ENCODE measurements around the gene BMP8B. TPM values are rescaled to one million over a fixed set of nuclear protein-coding genes. Genes with fewer than 3 reads are reported as not detected.

Gene BMP8B
- total and polyA plus RNA-seq, 2 of the 8 experiments (the other 6 are each of a cell fraction or from before 2014, with no cell fraction given): 0.37 to 0.50 TPM

- H3K14ac ChIP-seq (ENCODE audit: insufficient read length): no peak overlapping the region
- ChIA-PET POLR2A (ENCODE audit: partially characterized antibody) (no interaction called here), CTCF (ENCODE audit: partially characterized antibody) (interaction anchor here (0.7 to 2.0 kb wide), 4 partner anchors 13 to 72 kb away, joined by 3 to 6 read pairs (median 4); no protein-coding TSS in a partner anchor)
- H3K4ac ChIP-seq (replicated peaks; ENCODE audit: insufficient read length, low read depth, low read length): no peak overlapping the region
- no peak overlapping the region for H2BK5ac ChIP-seq (ENCODE audit: low read depth, low read length)
- H2AK5ac ChIP-seq (ENCODE audit: low read depth, low read length): no peak overlapping the region
- H3K79me2 ChIP-seq (ENCODE audit: control insufficient read depth in 1 of 2, insufficient read depth in 2 of 2, low read length in 2 of 2): no peaks in the 10 kb centered on the region
- H3K27ac ChIP-seq (ENCODE audit: low read depth, low read length): no peak overlapping the region
- no peaks in the 10 kb centered on the region for H3K9me3 ChIP-seq (ENCODE audit: insufficient read depth in 2 of 2, low read depth in 1 of 2, low read length in 1 of 2)
- no peak overlapping the region for H3K4me3 ChIP-seq (ENCODE audit: extremely low read depth in 1 of 4, insufficient read depth in 2 of 4, low read depth in 3 of 4, low read length in 4 of 4)
- H3K4me1 ChIP-seq (replicated peaks in 1 of 4; ENCODE audit: control insufficient read depth in 3 of 4, insufficient read depth in 4 of 4, low read length in 3 of 4): no peaks in the 10 kb centered on the region
- H3K27me3 ChIP-seq (replicated peaks in 1 of 4; ENCODE audit: control insufficient read depth in 3 of 4, extremely low read depth in 1 of 4, insufficient read depth in 3 of 4, low read length in 3 of 4): peaks cover 2 to 56% (median 36%) of the 10 kb centered on the region in 4 experiments
- H3K23me2 ChIP-seq (ENCODE audit: low read depth, low read length): no peaks in the 10 kb centered on the region
- TF ChIP-seq SP1 (IDR thresholded peaks at IDR 0.05; ENCODE audit: low read depth, low read length): no peak
- TF ChIP-seq HDAC6 (IDR thresholded peaks at IDR 0.05; ENCODE audit: low read depth, low read length): no peak
- no peak for TF ChIP-seq TAF1 (IDR thresholded peaks at IDR 0.05; ENCODE audit: low read depth, low read length)
- no peak for TF ChIP-seq EP300 (IDR thresholded peaks at IDR 0.05; ENCODE audit: borderline replicate concordance in 1 of 2, low read depth in 2 of 2, low read length in 2 of 2)
- TF ChIP-seq ASH2L (IDR thresholded peaks at IDR 0.05; ENCODE audit: low read length): no peak
- no peak for TF ChIP-seq CHD1 (IDR thresholded peaks at IDR 0.05; ENCODE audit: low read depth, low read length)
- H3K56ac ChIP-seq (replicated peaks; ENCODE audit: insufficient read length, low read depth, low read length): no peak overlapping the region
- H2BK12ac ChIP-seq (ENCODE audit: low read depth, low read length): no peak overlapping the region
- no peak overlapping the region for H4K5ac ChIP-seq (ENCODE audit: insufficient read length, low read depth, low read length)
- no peak overlapping the region for H2BK15ac ChIP-seq (ENCODE audit: low read length)
- no peaks in the 10 kb centered on the region for H3K36me3 ChIP-seq (ENCODE audit: control insufficient read depth in 2 of 4, insufficient read depth in 4 of 4, low read length in 3 of 4)
- H3K9ac ChIP-seq (replicated peaks in 1 of 4; ENCODE audit: extremely low read depth in 1 of 4, low read depth in 3 of 4, low read length in 3 of 4): no peak overlapping the region
- H3K18ac ChIP-seq (ENCODE audit: extremely low read depth, low read length): no peak overlapping the region
- no peak for DNase-seq (ENCODE audit: low read depth in 1 of 2, low spot score in 2 of 2)
- H3K4me2 ChIP-seq (ENCODE audit: insufficient read depth in 1 of 2, low read depth in 2 of 2, low read length in 2 of 2): no peak overlapping the region
- H2BK20ac ChIP-seq (ENCODE audit: low read length): no peak overlapping the region
- H4K91ac ChIP-seq (replicated peaks; ENCODE audit: insufficient read length, low read length): no peak overlapping the region
- no peak overlapping the region for H2BK120ac ChIP-seq (replicated peaks; ENCODE audit: low read depth, low read length)
- FAIRE-seq: no peak
- H4K8ac ChIP-seq (ENCODE audit: extremely low read depth, insufficient read depth, low read length): no peak overlapping the region
- H3K79me1 ChIP-seq (ENCODE audit: low read depth, low read length): no peaks in the 10 kb centered on the region
- H2AFZ ChIP-seq (ENCODE audit: low read length): no peak overlapping the region
- no peak overlapping the region for H3K23ac ChIP-seq (ENCODE audit: insufficient read length)
- no peaks in the 10 kb centered on the region for H4K20me1 ChIP-seq (replicated peaks in 1 of 2; ENCODE audit: control insufficient read depth in 1 of 2, insufficient read depth in 2 of 2, low read length in 2 of 2)
- 81% methylated on average over 3 of the region's 3 CpGs; no CpG with 5 or more reads in 1 of the 2 experiments for WGBS, 2 experiments (ENCODE audit: extremely low coverage in 1 of 2, insufficient coverage in 1 of 2, insufficient read length in 1 of 2, insufficient replicate concordance in 2 of 2, low coverage in 1 of 2, low lambda C conversion rate in 2 of 2, missing lambda C conversion rate in 1 of 2)
Measured at GRCh38 chr1:39726600-39726999, 62.1 kb downstream of the BMP8B start.
